ENCODE measurements around the gene IL1RAP.

The IL1RAP gene

GRCh38 chr3:190496859-190497258, 17.0 kb upstream of the IL1RAP start:
- H3K27ac ChIP-seq = no peak overlapping the region
- no peaks in the 10 kb centered on the region for H4K20me1 ChIP-seq (ENCODE audit: insufficient read depth)
- H3K4me2 ChIP-seq = no peak overlapping the region
- H3K9ac ChIP-seq = no peak overlapping the region
- H3K36me3 ChIP-seq (ENCODE audit: insufficient read depth) = no peaks in the 10 kb centered on the region
- H2AFZ ChIP-seq (ENCODE audit: low read depth) = no peak overlapping the region
- H3K27me3 ChIP-seq (ENCODE audit: insufficient read depth, low read depth) = no peaks in the 10 kb centered on the region
- H3K4me1 ChIP-seq (ENCODE audit: low read depth, poor library complexity, severe bottlenecking) = no peaks in the 10 kb centered on the region
- H3K79me2 ChIP-seq (ENCODE audit: insufficient read depth, low read depth) = no peaks in the 10 kb centered on the region
- no peak for TF ChIP-seq CTCF (conservative IDR thresholded peaks at IDR 0.05; ENCODE audit: low read depth, low read length)
- H3K4me3 ChIP-seq (IDR thresholded peaks at IDR 0.05; ENCODE audit: insufficient read depth, low read depth, low read length) = no peak overlapping the region

- Histone ChIP-seq H3K4me1 (ENCODE audit: low read depth, poor library complexity, severe bottlenecking) (no peaks in the 10 kb centered on the region), H2AFZ (ENCODE audit: low read depth) (no peak overlapping the region), H3K9ac (no peak overlapping the region), H4K20me1 (ENCODE audit: insufficient read depth) (no peaks in the 10 kb centered on the region), H3K27ac (no peak overlapping the region), H3K27me3 (ENCODE audit: insufficient read depth, low read depth) (no peaks in the 10 kb centered on the region), H3K36me3 (ENCODE audit: insufficient read depth) (no peaks in the 10 kb centered on the region), H3K4me2 (no peak overlapping the region), H3K4me3 (IDR thresholded peaks at IDR 0.05; ENCODE audit: insufficient read depth, low read depth, low read length) (no peak overlapping the region), H3K79me2 (ENCODE audit: insufficient read depth, low read depth) (no peaks in the 10 kb centered on the region)
- no peak for TF ChIP-seq CTCF (conservative IDR thresholded peaks at IDR 0.05; ENCODE audit: low read depth, low read length)
These were observed 16.1 kb upstream of the IL1RAP start for GRCh38 chr3:190497811-190498210.

GRCh38 chr3:190498293-190498692, 15.6 kb upstream of the IL1RAP start:
- Histone ChIP-seq H2AFZ (ENCODE audit: low read depth) (no peak overlapping the region), H3K27me3 (ENCODE audit: insufficient read depth, low read depth) (no peaks in the 10 kb centered on the region), H4K20me1 (ENCODE audit: insufficient read depth) (no peaks in the 10 kb centered on the region), H3K4me2 (no peak overlapping the region), H3K9ac (no peak overlapping the region), H3K4me1 (ENCODE audit: low read depth, poor library complexity, severe bottlenecking) (no peaks in the 10 kb centered on the region), H3K4me3 (IDR thresholded peaks at IDR 0.05; ENCODE audit: insufficient read depth, low read depth, low read length) (no peak overlapping the region), H3K36me3 (ENCODE audit: insufficient read depth) (no peaks in the 10 kb centered on the region), H3K79me2 (ENCODE audit: insufficient read depth, low read depth) (no peaks in the 10 kb centered on the region), H3K27ac (no peak overlapping the region)
- TF ChIP-seq CTCF (conservative IDR thresholded peaks at IDR 0.05; ENCODE audit: low read depth, low read length) = no peak

- Histone ChIP-seq H3K27ac (no peak overlapping the region), H3K79me2 (ENCODE audit: insufficient read depth, low read depth) (no peaks in the 10 kb centered on the region), H3K27me3 (ENCODE audit: insufficient read depth, low read depth) (no peaks in the 10 kb centered on the region), H3K4me2 (no peak overlapping the region), H3K36me3 (ENCODE audit: insufficient read depth) (no peaks in the 10 kb centered on the region), H3K9ac (no peak overlapping the region), H4K20me1 (ENCODE audit: insufficient read depth) (no peaks in the 10 kb centered on the region), H3K4me1 (ENCODE audit: low read depth, poor library complexity, severe bottlenecking) (no peaks in the 10 kb centered on the region), H2AFZ (ENCODE audit: low read depth) (no peak overlapping the region), H3K4me3 (IDR thresholded peaks at IDR 0.05; ENCODE audit: insufficient read depth, low read depth, low read length) (no peak overlapping the region)
- no peak for TF ChIP-seq CTCF (conservative IDR thresholded peaks at IDR 0.05; ENCODE audit: low read depth, low read length)
These were observed 14.8 kb upstream of the IL1RAP start for GRCh38 chr3:190499122-190499521.

- H2AFZ ChIP-seq (ENCODE audit: low read depth) = no peak overlapping the region
- H3K4me3 ChIP-seq (IDR thresholded peaks at IDR 0.05; ENCODE audit: insufficient read depth, low read depth, low read length) = no peak overlapping the region
- H3K27me3 ChIP-seq (ENCODE audit: insufficient read depth, low read depth) = no peaks in the 10 kb centered on the region
- TF ChIP-seq CTCF (conservative IDR thresholded peaks at IDR 0.05; ENCODE audit: low read depth, low read length) = no peak
- H4K20me1 ChIP-seq (ENCODE audit: insufficient read depth) = no peaks in the 10 kb centered on the region
- H3K9ac ChIP-seq = no peak overlapping the region
- H3K36me3 ChIP-seq (ENCODE audit: insufficient read depth) = no peaks in the 10 kb centered on the region
- H3K4me2 ChIP-seq = no peak overlapping the region
- no peak overlapping the region for H3K27ac ChIP-seq
- H3K4me1 ChIP-seq (ENCODE audit: low read depth, poor library complexity, severe bottlenecking) = no peaks in the 10 kb centered on the region
- no peaks in the 10 kb centered on the region for H3K79me2 ChIP-seq (ENCODE audit: insufficient read depth, low read depth)
These were observed 10.9 kb upstream of the IL1RAP start for GRCh38 chr3:190502946-190503345.

Measured in KMS-11 (cell line).